Ovary (tissue), 9 donors: ENCODE results near the gene GSG1L. TPM values are rescaled to one million over a fixed set of nuclear protein-coding genes. Genes with fewer than 3 reads are reported as not detected.

ENCODE experiments used
- DNase-seq, 5 donors: peaks; one replicate each; pipeline ENCODE4 v3.0.0-alpha.2; 2019 to 2020
- H3K27ac ChIP-seq, 2 donors: fragments of 200-600 bp; one replicate each; pipeline versions ENCODE4 v1.5.1 to v1.8.0; 2019 to 2022
- H3K27me3 ChIP-seq: fragments of 200-600 bp; one replicate; pipeline ENCODE4 v1.8.0; 2022
- H3K36me3 ChIP-seq: fragments of 200-600 bp; sonication (generic); one replicate; pipeline ENCODE4 v1.5.1; 2019
- H3K4me1 ChIP-seq: one replicate; pipeline ENCODE4 v1.8.1; 2013; ENCODE audit warnings: mild to moderate bottlenecking, moderate library complexity; ENCODE audit not compliant: insufficient read depth
- H3K4me3 ChIP-seq: fragments of 200-600 bp; sonication (generic); one replicate; pipeline ENCODE4 v1.5.1; 2017
- H3K9me3 ChIP-seq, 2 donors: fragments of 200-600 bp in 1 of 2; sonication (generic) in 1 of 2; one replicate each; pipeline versions ENCODE4 v1.5.1 to v1.8.1; 2013 to 2019; ENCODE audit warnings: mild to moderate bottlenecking in 1 of 2, moderate library complexity in 1 of 2
- EP300 ChIP-seq: sonication (generic); formaldehyde crosslinking; IDR thresholded peaks from one replicate; pipeline ENCODE4 v1.6.1; 2017; ENCODE audit warnings: antibody characterized with exemption
- POLR2A ChIP-seq: fragments of 450-650 bp; IDR thresholded peaks from one replicate; pipeline ENCODE4 v1.6.1; 2017; ENCODE audit warnings: antibody characterized with exemption, mild to moderate bottlenecking, moderate library complexity
- WGBS, 3 donors: extraction: QIAGEN DNeasy Blood & Tissue Kit in 1 of 3; methylation state at CpG; one replicate each; pipeline versions ENCODE4 v1.1.5 to v1.1.7; 2013 to 2017; 5-methylcytosine and 5-hydroxymethylcytosine counted together
- intact Hi-C, 4 donors: fragments of 100-400 bp; cut with DNase I; formaldehyde crosslinking; loops; one replicate each; pipeline versions ENCODE4 v1.11.0 to v1.15.1; 2022 to 2023
- polyA plus RNA-seq, 2 donors: library from polyadenylated mRNA; stranded (reverse); fragments of 200-250 nt in 1 of 2; fragments of 350-450 nt in 1 of 2; fragmentation: Illumina TruSeq in 1 of 2; extraction: RNeasy Lipid Tissue Mini Kit (QIAGEN cat#74804) in 1 of 2; gene quantifications; one replicate each; pipeline ENCODE4 v1.2.3, GENCODE V29; 2013 to 2014
- total RNA-seq, 7 donors: library from RNA; depleted of rRNA in 2 of 7; stranded (reverse); fragments of >200 nt in 2 of 7; fragmentation: NEBNext Ultra II Directional in 3 of 7; extraction: Animal tissue kit (Norgen Biotek cat#: 25700) in 3 of 7; gene quantifications; one replicate each; pipeline versions ENCODE4 v1.1.0 to v1.2.4, GENCODE V29; 2016 to 2023
- TF ChIP-seq, protein P1 (sequence below), 3 donors: fragments of 450-650 bp in 2 of 3; fragments of 200-600 bp in 1 of 3; IDR thresholded peaks; one replicate each; pipeline versions ENCODE4 v1.5.1 to v1.8.0; 2016 to 2022; ENCODE audit warnings: antibody characterized with exemption in 3 of 3, mild to moderate bottlenecking in 1 of 3
- donor health status: DM: no; HTN: no; CAD: no; lungs with moderate emphysema.
- donor health status: DM: no; HTN: no; CAD: no.
- donor health status: Bipolar disorder and iron deficiency.
- donor health status: DM: yes; HTN: yes; CAD: no.
- donor health status: DM: no; HTN: no; CAD: no.
- donor health status: DM: yes; HTN: yes; CAD: no.

Gene GSG1L
- total and polyA plus RNA-seq, 9 donors = 0.30 to 1.1 (median 0.46) TPM; not detected in 4

DNA sequence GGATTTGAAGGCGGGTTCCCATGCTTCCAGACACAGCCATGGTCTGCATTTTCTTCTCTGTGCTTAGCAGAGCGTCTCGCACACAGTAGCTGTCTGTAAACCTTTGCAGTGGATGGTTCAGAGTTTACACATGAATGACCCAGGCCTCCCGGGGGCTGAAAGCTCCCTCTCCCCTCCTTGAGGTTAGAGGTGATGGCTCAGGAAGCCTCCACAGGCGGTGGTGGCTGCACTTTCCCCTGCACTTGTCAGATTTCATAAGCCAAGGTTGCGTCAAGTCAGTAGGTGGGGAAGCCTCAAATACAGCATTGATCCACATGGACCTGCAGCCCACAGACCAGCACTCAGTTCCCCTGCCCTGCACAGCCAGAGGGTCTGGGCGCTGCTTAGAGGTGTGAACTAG is 301.7 kb downstream of the GSG1L start:
- H3K27me3 ChIP-seq = no peaks in the 10 kb centered on the region
- DNase-seq = no peak
- no peaks in the 10 kb centered on the region for H3K36me3 ChIP-seq
- WGBS, 3 donors = 77 to 89% (median 88%) methylated on average over 7 of the region's 7 CpGs
- H3K4me3 ChIP-seq = no peak overlapping the region
- intact Hi-C loops = loop anchor here in 1 of 4 donors (10.0 kb wide), 1 partner anchor 57 kb away; no protein-coding TSS in a partner anchor
- H3K27ac ChIP-seq = no peak overlapping the region
- TF ChIP-seq, protein P1, sequence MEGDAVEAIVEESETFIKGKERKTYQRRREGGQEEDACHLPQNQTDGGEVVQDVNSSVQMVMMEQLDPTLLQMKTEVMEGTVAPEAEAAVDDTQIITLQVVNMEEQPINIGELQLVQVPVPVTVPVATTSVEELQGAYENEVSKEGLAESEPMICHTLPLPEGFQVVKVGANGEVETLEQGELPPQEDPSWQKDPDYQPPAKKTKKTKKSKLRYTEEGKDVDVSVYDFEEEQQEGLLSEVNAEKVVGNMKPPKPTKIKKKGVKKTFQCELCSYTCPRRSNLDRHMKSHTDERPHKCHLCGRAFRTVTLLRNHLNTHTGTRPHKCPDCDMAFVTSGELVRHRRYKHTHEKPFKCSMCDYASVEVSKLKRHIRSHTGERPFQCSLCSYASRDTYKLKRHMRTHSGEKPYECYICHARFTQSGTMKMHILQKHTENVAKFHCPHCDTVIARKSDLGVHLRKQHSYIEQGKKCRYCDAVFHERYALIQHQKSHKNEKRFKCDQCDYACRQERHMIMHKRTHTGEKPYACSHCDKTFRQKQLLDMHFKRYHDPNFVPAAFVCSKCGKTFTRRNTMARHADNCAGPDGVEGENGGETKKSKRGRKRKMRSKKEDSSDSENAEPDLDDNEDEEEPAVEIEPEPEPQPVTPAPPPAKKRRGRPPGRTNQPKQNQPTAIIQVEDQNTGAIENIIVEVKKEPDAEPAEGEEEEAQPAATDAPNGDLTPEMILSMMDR (IDR thresholded peaks at IDR 0.05) = no peak
- TF ChIP-seq POLR2A (no peak), EP300 (no peak)
- no peaks in the 10 kb centered on the region for H3K9me3 ChIP-seq
- no peaks in the 10 kb centered on the region for H3K4me1 ChIP-seq

DNA sequence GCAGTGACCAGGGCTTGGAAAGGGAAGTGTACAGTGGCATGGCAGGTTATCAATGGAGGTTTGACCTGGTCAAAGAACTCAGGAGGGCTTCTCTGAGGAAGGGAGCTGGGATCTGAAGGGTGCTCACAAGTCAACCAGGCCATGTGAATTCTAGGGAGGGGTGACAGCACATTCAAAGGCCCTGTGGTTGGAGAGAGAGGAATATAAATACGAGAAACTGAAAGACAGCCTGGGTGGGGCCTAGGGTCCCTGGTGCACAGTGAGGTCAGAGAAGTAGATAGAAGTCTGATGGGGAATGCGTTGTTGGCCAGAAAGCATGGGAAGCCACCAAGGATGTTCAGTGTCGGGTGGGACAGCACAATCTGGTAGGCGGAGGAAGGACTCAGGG is 302.7 kb downstream of the GSG1L start:
- no peak for TF ChIP-seq EP300
- TF ChIP-seq POLR2A = no peak
- TF ChIP-seq, protein P1 (IDR thresholded peaks at IDR 0.05) = no peak
- no peaks in the 10 kb centered on the region for H3K27me3 ChIP-seq
- no peak overlapping the region for H3K4me3 ChIP-seq
- DNase-seq = no peak
- no peaks in the 10 kb centered on the region for H3K9me3 ChIP-seq
- no peak overlapping the region for H3K27ac ChIP-seq
- intact Hi-C loops = loop anchor here in 1 of 4 donors (10.0 kb wide), 1 partner anchor 56 kb away; no protein-coding TSS in a partner anchor
- no peaks in the 10 kb centered on the region for H3K4me1 ChIP-seq
- WGBS, 3 donors = 93 to 97% (median 94%) methylated on average over 4 of the region's 4 CpGs
- no peaks in the 10 kb centered on the region for H3K36me3 ChIP-seq

DNA sequence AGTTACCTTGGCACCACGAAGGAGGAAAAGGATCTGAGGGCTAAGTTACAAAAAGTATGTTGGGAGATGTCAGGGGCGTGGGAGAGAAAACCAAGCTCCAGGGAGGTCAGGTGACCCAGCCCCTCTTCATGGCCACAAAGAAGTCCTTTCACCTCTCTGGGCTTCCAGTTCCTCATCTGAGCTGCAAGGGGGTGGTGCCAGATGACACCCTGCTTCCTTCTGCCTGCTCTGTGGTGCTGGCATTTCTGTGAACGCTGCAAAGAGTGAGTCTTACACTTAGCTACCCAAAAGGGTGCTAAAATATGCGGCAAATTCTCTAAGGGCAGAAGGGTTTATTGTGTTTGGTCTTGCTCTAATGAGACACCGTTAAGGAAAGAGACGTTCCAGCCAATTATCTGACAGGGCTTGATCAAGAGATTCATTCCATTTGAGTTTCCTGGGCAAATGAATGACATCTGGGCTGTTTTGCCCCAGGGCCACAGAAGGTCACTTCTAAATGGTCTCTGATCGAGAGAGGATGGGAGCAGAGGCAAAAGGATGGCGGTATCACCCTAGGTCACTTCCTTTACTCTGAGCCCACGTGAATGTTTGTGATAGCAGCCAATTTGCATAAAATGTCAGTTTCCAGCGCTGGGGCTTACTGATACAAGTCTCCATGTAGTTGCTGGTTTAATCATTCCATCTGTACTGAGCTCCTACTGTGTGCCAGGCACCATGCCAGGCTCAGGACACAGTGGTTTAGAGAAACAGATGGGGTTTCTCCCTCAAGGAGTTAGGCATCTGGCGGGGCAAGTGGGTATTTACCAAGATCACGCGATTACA is 303.3 kb downstream of the GSG1L start:
- 73 to 81% (median 77%) methylated on average over 13 of the region's 13 CpGs for WGBS, 3 donors
- TF ChIP-seq EP300 (no peak), POLR2A (no peak)
- TF ChIP-seq, protein P1 (IDR thresholded peaks at IDR 0.05) = no peak
- no peaks in the 10 kb centered on the region for H3K9me3 ChIP-seq
- H3K4me3 ChIP-seq = no peak overlapping the region
- H3K4me1 ChIP-seq = no peaks in the 10 kb centered on the region
- DNase-seq = no peak
- no peak overlapping the region for H3K27ac ChIP-seq
- no peaks in the 10 kb centered on the region for H3K36me3 ChIP-seq
- H3K27me3 ChIP-seq = no peaks in the 10 kb centered on the region
- intact Hi-C loops = loop anchor here in 1 of 4 donors (10.0 kb wide), 1 partner anchor 55 kb away; no protein-coding TSS in a partner anchor

DNA sequence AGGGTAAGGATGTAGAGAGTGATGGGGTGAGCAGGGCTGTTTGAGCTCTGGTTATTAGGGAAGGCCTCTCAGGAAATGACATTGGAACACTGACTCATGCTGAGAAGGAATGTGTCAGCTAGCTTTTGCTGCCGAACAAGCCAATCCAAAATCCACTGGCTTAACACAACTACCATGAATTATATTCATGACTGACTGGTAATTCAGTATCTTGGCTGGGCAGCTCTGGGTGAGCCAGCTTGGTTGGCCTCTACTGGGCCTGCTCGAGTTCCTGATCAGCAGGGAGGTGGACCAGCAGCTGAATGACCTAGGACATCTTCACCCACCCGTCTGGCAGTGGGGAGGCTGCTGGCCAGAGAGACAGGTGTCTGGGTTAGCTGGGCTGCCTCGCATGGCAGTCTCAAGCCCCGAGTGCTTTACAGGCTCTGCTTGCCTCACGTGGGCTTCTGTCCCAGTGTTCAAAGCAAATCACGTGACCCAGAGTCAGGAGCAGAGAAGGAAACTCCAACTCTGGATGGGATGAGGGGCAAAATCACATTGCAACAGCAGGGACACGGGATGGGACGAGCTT is 304.1 kb downstream of the GSG1L start:
- Histone ChIP-seq H3K27me3 (no peaks in the 10 kb centered on the region), H3K27ac (no peak overlapping the region), H3K9me3 (no peaks in the 10 kb centered on the region), H3K4me1 (no peaks in the 10 kb centered on the region), H3K36me3 (no peaks in the 10 kb centered on the region), H3K4me3 (no peak overlapping the region)
- intact Hi-C loops = no loop called here
- TF ChIP-seq POLR2A (no peak), EP300 (no peak)
- TF ChIP-seq, protein P1 (IDR thresholded peaks at IDR 0.05) = no peak
- no peak for DNase-seq
- 78 to 80% (median 80%) methylated on average over 8 to 9 of the region's 9 CpGs for WGBS, 3 donors
